ENCODE measurements around the gene ZNF417. TPM values are rescaled to one million over a fixed set of nuclear protein-coding genes. Genes with fewer than 3 reads are reported as not detected.
"Not testable (repeated sequence)": the region's sequence is repeated elsewhere in the genome, so short reads cannot be mapped to it uniquely, and the experiment has no call there.

ZNF417 gene
- 10.6 and 17.8 TPM in 2 replicates for total RNA-seq
- polyA plus RNA-seq: 2.1 and 3.1 TPM in 2 replicates
- polyA plus RNA-seq (2011; cell fraction: cytosol; rRNA removed): 1.7 and 2.3 TPM in 2 replicates
- 11.6 and 14.7 TPM in 2 replicates for polyA plus RNA-seq (2011; cell fraction: nucleus; rRNA removed)
- 4.1 and 5.1 TPM in 2 replicates for polyA plus RNA-seq (2012)
- 10.6 and 11.3 TPM in 2 replicates for polyA minus RNA-seq
- 3.4 TPM for polyA minus RNA-seq (2011; cell fraction: cytosol; rRNA and poly(A)+ RNA removed)
- polyA minus RNA-seq (2011; cell fraction: nucleus; rRNA and poly(A)+ RNA removed): 12.2 TPM in 2 replicates
- percentile 83 among the genes with signal in this experiment for Bru-seq, nascent RNA
- percentile 81 among the genes with signal in this experiment for BruChase-seq, experiment 1, labeled RNA remaining after a 6-hour chase
- BruChase-seq, experiment 2, labeled RNA remaining after a 2-hour chase: percentile 89 among the genes with signal in this experiment
- long read RNA-seq, partial matches to known transcripts: 0 of 3 reads
- long read RNA-seq, other reads (novel, unspliced or antisense): 2 of 3 reads

- H3K27ac ChIP-seq (ENCODE audit: insufficient read depth, low read depth, low read length); H3K4me1 ChIP-seq (ENCODE audit: control insufficient read depth, extremely low read depth, insufficient read depth, low read length); H3K36me3 ChIP-seq (ENCODE audit: control insufficient read depth in 2 of 2, extremely low read depth in 1 of 2, insufficient read depth in 2 of 2, low read length in 2 of 2); dilution Hi-C loops (cut with MboI; ENCODE audit: extremely low pct_ligation_motif_present, low sequenced_read_pairs); H3K27me3 ChIP-seq (ENCODE audit: control insufficient read depth in 2 of 2, insufficient read depth in 2 of 2, low read length in 2 of 2); H3K9me1 ChIP-seq (replicated peaks; ENCODE audit: control insufficient read depth, extremely low read depth, insufficient read depth, low read length); H3K9me3 ChIP-seq (replicated peaks; ENCODE audit: control insufficient read depth, insufficient read depth, low read length); H4K20me1 ChIP-seq (replicated peaks; ENCODE audit: control insufficient read depth, extremely low read depth, insufficient read depth, low read length): not testable (repeated sequence)
- CTCF ChIA-PET: interaction anchor here (1.0 to 1.8 kb wide), 5 partner anchors 10 to 267 kb away, joined by 3 to 6 read pairs (median 5); partner anchors contain the start of genes ZNF274, ZNF418 and ZNF552
- Histone ChIP-seq H3K9ac (replicated peaks; ENCODE audit: extremely low read depth, insufficient read depth, low read length) (peak within 1 kb of the TSS; percentile 38), H3K4me2 (ENCODE audit: insufficient read depth, low read length) (peak within 1 kb of the TSS; percentile 66), H3K4me3 (replicated peaks in 1 of 3; ENCODE audit: insufficient read depth in 1 of 3, low read depth in 1 of 3, low read length in 3 of 3) (peak within 1 kb of the TSS; percentile 49 to 70 (median 68)), H3K79me2 (ENCODE audit: control insufficient read depth, insufficient read depth, low read length) (peaks cover 11% of the 10 kb centered on the region), H2AFZ (ENCODE audit: low read depth, low read length) (peak within 1 kb of the TSS; percentile 75)
- intact Hi-C loops (cut with micrococcal nuclease): loop anchor here (1.0 kb wide), 2 partner anchors 31 to 147 kb away; partner anchors contain the start of genes ZNF256 and ZNF586
- POLR2A ChIA-PET: interaction anchor here (1.1 kb wide), 1 partner anchor 492 kb away, joined by 4 read pairs; the partner anchor contains the start of gene ZNF584
- TSS peak; percentile 64 for BruUV-seq (replicated peaks)
- FAIRE-seq: peak; percentile 100
- peak; percentile 92 for DNase-seq (ENCODE audit: low read depth, low spot score)
These were observed at the start of gene ZNF417 for GRCh38 chr19:57916168-57916995. ZNF417 (minus strand) TSS chr19:57916592; CDS start chr19:57916411, 181 bp downstream.

GRCh38 chr19:57964761-57965160 lies 48.4 kb upstream of the ZNF417 start:
- Histone ChIP-seq H3K36me3 (ENCODE audit: control insufficient read depth in 2 of 2, extremely low read depth in 1 of 2, insufficient read depth in 2 of 2, low read length in 2 of 2) (no peaks in the 10 kb centered on the region), H3K27ac (ENCODE audit: insufficient read depth, low read depth, low read length) (no peak overlapping the region), H3K9me1 (replicated peaks; ENCODE audit: control insufficient read depth, extremely low read depth, insufficient read depth, low read length) (no peaks in the 10 kb centered on the region), H3K79me2 (ENCODE audit: control insufficient read depth, insufficient read depth, low read length) (no peaks in the 10 kb centered on the region), H3K27me3 (ENCODE audit: control insufficient read depth in 2 of 2, insufficient read depth in 2 of 2, low read length in 2 of 2) (no peaks in the 10 kb centered on the region), H3K9me3 (replicated peaks; ENCODE audit: control insufficient read depth, insufficient read depth, low read length) (peaks cover 4% of the 10 kb centered on the region), H4K20me1 (replicated peaks; ENCODE audit: control insufficient read depth, extremely low read depth, insufficient read depth, low read length) (no peaks in the 10 kb centered on the region), H3K4me1 (ENCODE audit: control insufficient read depth, extremely low read depth, insufficient read depth, low read length) (no peaks in the 10 kb centered on the region), H2AFZ (ENCODE audit: low read depth, low read length) (no peak overlapping the region), H3K4me2 (ENCODE audit: insufficient read depth, low read length) (no peak overlapping the region), H3K9ac (replicated peaks; ENCODE audit: extremely low read depth, insufficient read depth, low read length) (no peak overlapping the region), H3K4me3 (replicated peaks in 1 of 3; ENCODE audit: insufficient read depth in 1 of 3, low read depth in 1 of 3, low read length in 3 of 3) (no peak overlapping the region)
- CTCF ChIA-PET: no interaction called here
- POLR2A ChIA-PET: no interaction called here
- dilution Hi-C loops (cut with MboI; ENCODE audit: extremely low pct_ligation_motif_present, low sequenced_read_pairs): no loop called here
- TF ChIP-seq GATA2 (IDR thresholded peaks at IDR 0.05; ENCODE audit: insufficient read depth, insufficient read length, low read depth, low read length) (no peak), MYC (IDR thresholded peaks at IDR 0.05; ENCODE audit: low read depth, low read length) (no peak), EZH2 (IDR thresholded peaks at IDR 0.05; ENCODE audit: borderline replicate concordance, low read depth, low read length, severe bottlenecking) (no peak), POLR2A (IDR thresholded peaks at IDR 0.05; ENCODE audit: low read depth, low read length) (no peak), CTCF (IDR thresholded peaks at IDR 0.05; ENCODE audit: extremely low read depth in 1 of 2, insufficient read depth in 1 of 2, low read depth in 1 of 2, low read length in 2 of 2) (no peak)
- TF ChIP-seq, protein P1, sequence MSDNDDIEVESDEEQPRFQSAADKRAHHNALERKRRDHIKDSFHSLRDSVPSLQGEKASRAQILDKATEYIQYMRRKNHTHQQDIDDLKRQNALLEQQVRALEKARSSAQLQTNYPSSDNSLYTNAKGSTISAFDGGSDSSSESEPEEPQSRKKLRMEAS (IDR thresholded peaks at IDR 0.05; ENCODE audit: insufficient read depth, insufficient read length): no peak
- BruUV-seq (replicated peaks): no TSS peak
- intact Hi-C loops (cut with micrococcal nuclease): no loop called here
- DNase-seq (ENCODE audit: low read depth, low spot score) (no peak), FAIRE-seq (no peak)

Measured in endothelial cell of umbilical vein (primary cell).